HG02885 (cell line): Measurements from ENCODE around the gene C1orf167.
"Not testable (repeated sequence)": the region's sequence is repeated elsewhere in the genome, so short reads cannot be mapped to it uniquely, and the experiment has no call there.

ENCODE experiments used
- ATAC-seq: cut with Tn5 transposase; IDR thresholded peaks from one replicate; pipeline ENCODE4 v1.9.1; 2021; ENCODE audit warnings: mild to moderate bottlenecking; ENCODE audit not compliant: unreplicated experiment, poor library complexity

The C1orf167 gene

DNA sequence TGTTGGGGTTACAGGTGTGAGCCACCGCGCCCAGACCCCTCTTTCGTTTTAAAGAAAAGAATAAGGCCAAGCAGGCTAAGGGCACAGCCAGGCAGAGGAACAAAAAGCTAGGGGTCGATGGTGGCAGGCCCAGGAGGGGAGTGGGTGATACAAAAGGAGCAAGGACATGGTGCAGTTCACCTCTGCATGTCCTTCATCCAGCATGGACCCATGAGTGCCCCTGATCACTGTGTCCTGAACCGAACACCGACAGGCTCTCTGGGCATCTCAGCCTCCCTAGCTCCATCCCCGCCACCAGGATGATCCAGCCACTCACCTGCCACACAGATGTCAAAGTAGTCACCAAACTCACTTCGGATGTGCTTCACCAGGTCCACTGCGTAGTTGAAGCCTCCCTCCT is 37.9 kb downstream of the C1orf167 start:
- no peak for ATAC-seq

DNA sequence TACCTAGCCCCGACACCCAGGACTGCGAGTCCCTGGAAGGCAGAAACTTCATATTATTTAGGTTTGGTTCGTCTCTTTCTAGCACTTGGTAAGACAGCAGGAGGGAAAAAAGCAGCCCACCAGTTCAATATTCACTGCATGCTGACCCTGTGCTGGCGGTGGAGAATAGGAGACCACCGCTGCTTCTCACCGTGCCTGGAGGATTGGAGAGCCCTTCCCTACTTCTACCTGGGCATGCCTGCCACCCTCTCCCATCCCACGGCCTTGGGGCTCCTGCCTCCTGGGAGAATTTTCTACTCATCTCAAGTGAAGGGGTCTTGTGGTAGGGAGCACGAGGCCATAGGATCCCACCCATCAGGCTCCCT is 38.4 kb downstream of the C1orf167 start:
- no peak for ATAC-seq

DNA sequence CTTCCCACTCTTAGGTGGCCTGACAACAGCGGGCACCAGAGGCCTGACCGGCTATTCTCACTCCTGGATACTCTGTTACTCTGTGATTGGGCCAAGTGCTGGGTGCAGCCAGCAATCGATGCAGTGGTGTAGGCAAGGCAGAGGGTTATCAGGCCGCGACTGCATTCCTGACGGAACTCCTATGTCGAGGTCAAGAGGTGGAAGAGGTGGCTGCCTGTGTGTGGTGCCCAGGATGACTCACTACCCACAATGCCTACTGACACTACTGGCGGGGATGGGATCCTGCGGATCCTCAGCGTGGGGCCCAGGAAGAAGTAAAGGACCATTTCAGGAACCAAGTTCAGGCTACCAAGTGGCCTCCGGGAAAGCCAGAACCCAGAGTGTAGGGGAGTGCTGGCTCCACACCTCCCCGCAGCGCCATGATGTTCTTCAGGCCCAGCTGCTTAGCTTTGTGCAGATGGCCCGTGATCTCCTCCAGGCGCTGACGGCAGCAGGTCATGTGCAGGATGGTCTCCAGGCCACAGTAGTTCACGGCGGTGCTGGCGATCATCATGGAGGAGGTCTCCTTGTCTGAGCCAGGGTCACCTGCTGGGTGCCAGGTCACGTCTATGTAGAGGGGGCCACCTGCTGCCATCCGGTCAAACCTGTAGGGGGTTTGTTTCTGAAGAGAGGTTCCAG is 38.9 kb downstream of the C1orf167 start:
- ATAC-seq: no peak

DNA sequence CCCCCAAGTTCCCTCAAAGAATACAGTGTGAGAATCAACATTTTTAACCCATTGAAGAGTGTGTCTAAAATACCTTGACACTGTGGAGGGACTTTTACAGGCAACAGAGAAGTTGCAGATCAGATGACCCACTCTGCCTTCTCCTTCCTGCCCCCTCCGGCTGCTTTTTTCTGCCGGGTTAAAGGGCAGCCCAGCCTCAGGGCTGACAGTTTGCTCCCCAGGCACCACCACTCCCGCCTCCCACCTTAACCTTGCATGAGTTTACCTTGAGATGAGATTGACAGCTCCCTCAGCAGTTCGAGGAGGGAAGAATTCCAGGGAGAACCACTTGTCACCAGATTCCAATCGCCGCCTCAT is 40.6 kb downstream of the C1orf167 start:
- no peak for ATAC-seq

DNA sequence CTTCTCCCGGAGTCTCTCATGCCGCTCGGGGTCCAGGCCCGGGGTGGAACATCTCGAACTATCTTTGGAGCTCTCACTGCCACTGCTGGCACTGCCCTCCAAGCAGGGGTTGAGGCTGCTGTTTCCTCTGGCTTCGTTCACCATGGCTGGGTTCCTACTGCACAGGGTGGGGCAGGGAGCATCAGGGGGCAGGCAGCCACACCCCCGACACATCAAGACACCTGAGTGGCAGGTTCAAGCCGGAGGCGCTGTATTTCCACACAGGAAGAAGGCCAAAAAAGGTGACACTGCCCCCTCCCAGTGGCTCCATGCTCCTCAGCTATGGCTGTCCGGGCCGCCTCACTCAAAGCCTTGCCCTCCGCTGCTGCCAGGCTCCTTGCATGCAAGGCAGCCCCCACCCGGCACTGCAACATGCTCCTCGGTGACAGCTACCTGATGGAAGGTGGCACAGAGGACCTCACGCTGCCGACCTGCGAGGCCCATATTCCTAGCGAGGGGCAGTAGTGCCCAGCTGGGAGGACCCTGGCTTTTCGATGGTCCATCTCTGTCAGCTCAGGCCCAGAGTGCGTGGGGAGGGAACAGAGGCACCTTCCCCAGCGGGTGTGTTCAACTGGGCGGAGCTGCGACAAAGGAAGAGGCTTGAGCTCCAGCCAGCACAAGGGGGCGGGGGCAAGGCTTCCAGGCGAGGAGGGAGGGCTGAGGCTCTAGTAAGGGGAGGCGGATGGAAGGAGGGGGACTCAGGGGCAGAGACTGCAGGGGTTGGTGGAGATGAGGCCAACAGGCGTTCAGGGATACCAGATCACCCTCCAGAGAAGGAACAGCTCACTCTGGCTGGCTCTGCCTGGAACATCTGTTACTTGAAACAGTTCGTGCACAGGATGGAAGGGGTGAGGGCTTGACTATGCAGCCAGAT is 41.2 kb downstream of the C1orf167 start:
- no peak for ATAC-seq

DNA sequence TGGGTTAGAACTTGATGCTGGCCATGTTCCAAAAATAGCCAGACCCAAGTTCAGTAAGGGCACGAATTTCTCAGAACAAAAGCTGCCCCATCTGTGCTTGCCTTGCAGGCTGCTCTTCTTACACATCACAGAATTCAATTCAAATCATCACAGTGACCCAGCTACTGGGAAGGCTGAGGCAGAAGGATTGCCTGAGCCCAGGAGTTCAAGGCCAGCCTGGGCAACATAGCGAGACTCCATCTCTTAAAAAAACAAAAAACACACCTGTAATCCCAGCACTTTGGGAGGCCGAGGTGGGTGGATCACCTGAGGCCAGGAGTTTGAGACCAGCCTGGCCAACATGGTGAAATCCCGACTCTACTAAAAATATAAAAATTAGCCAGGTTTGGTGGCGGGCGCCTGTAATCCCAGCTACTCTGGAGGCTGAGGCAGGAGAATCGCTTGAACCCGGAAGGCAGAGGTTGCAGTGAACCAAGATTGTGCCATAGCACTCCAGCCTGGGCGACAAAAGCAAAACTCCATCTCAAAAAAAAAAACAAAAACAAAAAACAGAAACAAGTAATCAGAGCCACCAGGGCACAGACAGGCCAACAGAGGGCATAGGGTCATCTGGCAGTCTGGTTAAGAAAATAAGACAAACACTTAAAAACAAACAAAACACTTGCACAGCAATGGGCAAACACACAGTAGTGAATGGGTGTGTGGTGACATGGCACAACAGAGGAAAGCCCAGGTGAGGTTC is 42.1 kb downstream of the C1orf167 start:
- ATAC-seq: not testable (repeated sequence)

DNA sequence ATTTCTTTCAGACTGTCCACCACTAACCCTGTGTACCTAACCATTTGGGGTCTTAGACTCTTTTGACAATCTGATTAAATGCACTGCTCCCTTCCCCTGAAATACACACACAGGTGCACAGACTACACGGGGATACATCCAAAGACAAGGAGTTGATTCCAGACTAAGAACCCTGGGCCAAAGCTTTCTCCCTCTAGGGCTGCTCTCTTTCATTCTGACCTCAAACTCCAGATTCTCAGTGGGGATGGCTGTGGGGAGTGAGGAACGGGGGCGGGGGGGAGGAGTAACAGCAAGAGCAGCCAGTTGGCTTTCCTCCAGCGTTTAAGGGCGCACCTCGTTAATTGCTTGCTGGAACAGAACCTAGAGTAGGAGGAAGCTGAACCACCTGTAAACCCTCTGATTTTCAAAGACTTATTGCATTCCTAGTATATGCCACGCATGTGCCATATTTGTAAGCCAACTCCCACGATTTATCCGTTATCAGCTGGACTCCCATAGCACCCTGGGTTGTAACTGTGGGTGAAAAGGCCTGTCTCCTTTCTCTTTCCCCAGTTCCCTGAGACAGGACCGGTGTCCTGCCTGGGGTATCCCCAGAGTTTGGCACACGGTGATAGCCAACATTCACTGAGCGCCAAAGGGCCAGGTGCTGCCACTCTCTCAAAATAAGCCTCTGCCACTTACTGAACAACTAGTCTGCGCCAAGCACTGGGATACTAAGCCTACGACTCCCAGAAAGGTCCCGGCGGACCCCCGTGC is 42.9 kb downstream of the C1orf167 start:
- no peak for ATAC-seq

DNA sequence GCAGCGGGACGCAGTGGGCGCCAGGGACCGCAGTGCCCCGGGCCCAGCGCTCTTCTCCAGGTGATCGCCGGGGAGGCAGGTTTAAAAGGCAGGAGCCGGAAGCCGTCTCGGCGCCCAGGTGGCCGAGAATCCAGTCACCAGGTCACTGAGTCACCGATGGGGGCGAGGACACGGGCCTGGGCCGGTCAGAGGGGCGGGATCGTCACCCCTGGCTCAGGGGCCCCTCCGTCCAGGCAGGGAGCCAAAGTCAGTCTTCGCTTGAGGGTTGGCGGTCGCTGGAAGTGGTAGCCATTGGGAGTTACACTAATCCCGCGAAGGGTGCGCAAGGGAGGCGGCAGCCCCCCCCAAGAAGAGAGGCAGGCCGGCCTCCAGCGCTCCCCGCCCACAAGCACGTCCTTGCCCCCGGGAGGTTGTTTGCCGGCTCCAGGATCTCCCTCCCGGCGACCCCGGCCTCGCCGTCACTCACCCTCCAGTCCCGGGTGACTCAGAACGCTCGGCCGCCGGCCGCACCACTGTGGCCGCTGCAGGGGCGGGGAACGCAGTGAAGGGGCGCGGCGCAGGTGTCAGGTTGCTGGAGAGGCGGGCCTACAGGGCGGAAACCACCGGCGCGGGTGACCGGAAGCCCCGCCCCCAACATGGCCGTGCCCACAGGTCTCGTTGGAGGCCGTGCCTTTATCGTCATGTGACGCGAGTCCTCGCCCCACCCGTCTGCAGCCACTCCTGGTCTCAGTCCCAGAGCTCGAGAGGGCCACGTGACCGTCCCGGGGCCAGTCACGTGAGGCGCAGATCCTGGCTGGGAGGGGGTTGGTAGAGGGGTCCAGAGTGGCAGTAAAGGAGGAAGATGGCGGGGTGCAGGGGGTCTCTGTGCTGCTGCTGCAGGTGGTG is 43.7 kb downstream of the C1orf167 start, which contains the start of the genes CLCN6 and MTHFR:
Gene CLCN6, plus strand, starts transcription at position 770 of the 885 bp plus-strand sequence. Its CDS starts 72 bp downstream, at position 842.
Gene MTHFR, minus strand, starts transcription at position 543 of the 885 bp plus-strand sequence. CDS start 2,848 bp downstream, outside the sequence.
- peak; percentile 86 for ATAC-seq

DNA sequence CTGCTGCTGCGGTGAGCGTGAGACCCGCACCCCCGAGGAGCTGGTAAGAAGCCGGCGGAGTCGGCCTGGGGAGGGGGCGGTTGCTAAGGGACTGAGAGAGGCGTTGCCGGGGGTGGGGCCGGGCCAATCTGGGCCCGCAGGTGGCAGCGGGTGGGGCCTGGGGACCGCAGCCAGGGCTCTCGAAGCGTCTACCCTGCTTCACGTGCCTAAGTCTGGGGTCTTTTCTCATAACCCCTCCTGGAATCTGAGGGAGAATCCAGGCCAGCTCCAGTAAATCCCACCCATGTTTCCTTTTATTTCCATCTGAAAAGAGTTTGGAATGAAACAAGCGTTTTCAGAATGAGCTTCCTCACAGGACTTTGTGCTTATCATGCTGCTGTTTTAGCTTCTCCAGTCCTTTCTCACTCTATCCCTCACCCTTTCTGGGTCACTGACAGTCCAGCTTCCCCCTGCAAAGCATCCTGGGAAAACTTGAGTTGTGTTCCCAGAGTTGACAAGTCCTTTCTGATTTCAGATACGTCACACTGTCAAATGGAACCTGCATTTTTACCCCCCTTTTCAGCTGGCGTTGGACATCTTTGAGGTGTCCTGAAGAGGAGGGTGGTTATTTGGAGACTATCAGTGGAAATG is 44.4 kb downstream of the C1orf167 start:
- peak; percentile 50 for ATAC-seq

DNA sequence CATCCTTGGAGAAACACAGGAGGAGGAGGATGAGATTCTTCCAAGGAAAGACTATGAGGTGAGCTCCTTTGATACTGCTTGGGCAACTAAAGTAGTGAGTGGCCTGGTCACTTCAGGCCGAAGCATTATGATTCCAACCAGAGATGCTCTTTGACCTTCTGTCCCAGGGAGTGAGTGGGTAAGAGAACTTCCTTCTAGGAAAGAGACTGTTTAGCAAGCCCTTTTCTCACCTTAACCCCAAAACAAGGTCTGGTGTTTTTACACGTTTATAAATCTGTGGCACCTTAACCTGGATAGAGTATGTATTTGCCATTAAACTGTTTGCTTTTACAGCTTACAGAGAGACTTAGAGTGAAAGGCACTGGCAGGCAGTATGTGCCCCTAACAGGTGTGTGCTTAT is 45.1 kb downstream of the C1orf167 start:
- ATAC-seq: no peak

DNA sequence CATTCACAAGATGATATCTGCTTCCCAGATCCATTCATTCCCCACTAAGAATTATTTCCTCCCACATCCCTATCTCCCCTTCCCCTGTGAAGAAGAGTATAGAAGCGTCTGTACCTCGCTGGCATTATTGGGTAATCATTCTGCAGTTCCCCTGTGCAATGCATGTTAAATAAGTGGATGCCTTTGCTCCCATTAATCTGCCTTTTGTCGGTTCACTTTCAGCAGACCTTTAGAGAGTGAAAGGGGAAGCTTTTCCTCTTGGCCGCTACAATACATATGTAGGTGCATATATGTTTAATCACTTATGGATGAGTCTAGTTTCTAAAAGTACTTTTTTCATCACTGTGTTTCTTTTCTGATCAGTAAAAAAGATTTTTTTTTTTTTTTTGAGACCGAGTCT is 51.0 kb downstream of the C1orf167 start:
- no peak for ATAC-seq

DNA sequence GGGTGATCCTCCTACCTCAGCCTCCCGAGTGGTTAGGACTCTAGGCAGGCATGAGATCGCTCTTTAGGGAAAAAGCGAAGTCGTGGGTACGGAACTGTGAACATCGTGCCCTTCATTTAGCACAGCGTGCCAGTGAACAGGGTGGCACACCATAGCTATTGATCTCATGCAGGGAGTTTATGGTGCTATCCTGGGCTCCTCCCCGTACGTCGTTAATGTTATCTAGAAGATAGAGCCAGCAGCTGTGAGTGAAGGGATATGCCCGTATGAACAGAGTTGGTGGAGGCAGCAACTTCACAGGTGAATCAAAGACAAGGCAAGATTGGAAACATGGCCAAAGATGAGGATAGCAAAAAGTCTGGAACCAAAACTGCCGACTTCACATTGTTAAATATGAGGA is 55.2 kb downstream of the C1orf167 start:
- no peak for ATAC-seq

DNA sequence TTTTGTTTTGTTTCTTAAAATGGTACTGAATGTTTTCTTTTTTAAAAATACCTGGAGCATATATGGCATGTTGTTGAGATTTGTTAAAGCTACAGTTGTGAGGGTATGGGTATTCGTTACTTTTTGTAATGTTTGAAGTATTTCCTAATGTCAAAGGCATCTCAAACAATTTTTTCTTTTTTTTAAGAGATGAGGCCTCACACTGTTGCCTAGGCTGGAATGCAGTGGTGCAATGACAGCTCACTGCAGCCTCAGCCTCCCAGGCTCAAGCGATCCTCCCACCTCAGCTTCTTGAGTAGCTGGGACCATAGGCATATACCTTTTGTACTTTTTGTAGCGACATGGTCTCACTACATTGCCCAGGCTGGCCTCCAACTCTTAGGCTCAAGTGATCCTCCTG is 60.1 kb downstream of the C1orf167 start:
- no peak for ATAC-seq

DNA sequence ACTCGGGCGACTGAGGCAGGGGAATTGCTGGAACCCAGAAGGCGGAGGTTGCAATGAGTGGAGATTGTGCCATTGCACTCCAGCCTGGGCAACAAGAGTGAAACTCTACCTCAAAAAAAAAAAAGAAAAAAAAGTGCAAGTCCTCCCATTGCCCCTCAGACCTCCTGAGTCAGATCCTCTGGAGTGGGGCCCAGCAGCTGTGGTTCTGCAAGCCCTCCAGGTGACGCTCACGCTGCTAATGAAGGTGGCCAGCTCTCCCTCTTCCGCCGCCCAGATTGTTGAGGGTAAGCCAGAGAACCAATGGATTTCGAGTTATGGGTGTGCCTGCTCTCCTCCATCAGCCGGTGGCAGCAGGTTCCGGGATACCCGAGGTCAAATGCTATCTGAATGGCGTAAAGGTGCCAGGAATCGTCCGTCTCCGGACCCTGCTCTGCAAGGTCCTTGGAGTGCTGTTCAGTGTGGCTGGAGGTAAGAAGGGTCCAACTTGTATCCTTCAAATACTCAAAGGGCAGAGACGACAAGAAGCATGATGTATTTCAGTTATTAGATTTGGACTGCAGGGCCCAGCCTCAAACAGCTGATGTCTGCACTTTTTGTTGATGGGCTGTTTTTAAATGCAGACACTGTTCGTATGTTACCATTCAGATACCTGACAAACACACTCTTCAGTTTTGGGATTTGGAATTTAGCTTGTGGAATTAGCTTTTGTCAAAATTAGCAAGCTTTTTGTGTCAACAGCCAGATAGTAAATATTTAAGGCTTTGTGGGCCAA is 61.6 kb downstream of the C1orf167 start:
- no peak for ATAC-seq

DNA sequence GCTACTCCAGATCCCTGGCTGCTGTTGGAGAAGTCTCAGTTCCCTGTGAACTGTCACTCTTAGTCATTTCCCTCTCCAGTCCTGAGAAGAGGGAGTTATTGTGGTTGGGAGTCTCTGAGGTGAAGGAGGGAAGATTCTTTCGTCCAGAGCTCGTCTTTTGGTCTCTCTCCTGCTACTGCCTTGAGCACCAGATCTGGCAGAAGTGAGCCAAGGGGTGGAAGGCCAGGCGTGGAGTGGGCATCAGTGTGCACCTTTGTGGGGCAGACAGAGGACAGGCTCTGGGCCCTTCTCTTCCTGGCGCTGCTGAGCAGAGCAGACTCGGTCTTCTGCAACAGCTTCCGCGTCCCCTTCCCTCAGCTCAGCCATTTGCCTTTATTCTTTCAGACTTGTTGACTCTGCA is 63.1 kb downstream of the C1orf167 start:
- ATAC-seq: no peak

DNA sequence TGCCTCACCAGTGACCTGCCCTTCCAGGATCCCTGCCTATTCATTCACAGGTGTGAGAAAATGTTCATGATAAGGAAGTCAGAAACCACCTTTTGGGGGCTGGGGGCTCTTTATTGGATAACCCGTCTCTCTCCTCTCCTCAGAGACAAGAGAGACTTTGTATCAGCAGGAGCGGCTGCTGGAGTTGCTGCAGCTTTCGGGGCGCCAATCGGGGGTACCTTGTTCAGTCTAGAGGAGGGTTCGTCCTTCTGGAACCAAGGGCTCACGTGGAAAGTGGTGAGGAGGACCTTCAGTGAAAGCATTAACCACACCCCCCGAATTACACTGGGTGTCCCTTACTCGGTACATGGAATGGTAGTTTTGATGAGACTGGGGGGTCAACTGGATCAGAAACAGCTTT is 65.0 kb downstream of the C1orf167 start:
- no peak for ATAC-seq

DNA sequence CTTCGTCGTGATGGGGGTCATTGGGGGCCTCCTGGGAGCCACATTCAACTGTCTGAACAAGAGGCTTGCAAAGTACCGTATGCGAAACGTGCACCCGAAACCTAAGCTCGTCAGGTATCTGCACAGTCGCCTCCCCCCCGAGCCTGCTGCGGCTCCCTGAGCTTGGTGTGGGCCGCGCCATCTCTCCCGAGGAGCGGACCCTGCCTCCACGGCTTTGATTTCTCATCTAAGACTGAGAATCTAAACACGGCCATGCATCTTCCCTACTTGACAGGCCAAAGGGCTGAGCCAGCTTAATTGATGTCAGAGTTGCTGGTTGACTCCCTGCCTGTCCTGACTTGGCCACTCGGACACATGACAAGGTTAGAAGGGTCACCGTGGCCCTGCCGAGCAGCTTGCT is 66.5 kb downstream of the C1orf167 start:
- ATAC-seq: no peak
